Astrocyte (in vitro differentiated cells and primary cell): Measurements from ENCODE around the gene TIAM2.

Experiments used
- CTCF ChIP-seq: IDR thresholded peaks from 2 replicates; pipeline ENCODE4 v1.5.1; 2011; ENCODE audit warnings: low read depth, mild to moderate bottlenecking, inconsistent platforms, low read length, moderate library complexity; ENCODE audit not compliant: insufficient read depth
- EZH2 ChIP-seq: IDR thresholded peaks from 2 replicates; pipeline ENCODE4 v1.6.1; 2012; ENCODE audit warnings: mild to moderate bottlenecking, low read length, inconsistent platforms; ENCODE audit not compliant: insufficient read depth

- TF ChIP-seq EZH2 (no peak), CTCF (no peak)
Measured at GRCh38 chr6:155171109-155171746, 176.1 kb downstream of the TIAM2 start.
